Epithelial cell of esophagus (primary cell): Measurements from ENCODE around the gene GNS.

Source experiments
- DNase-seq: peaks from one replicate; pipeline ENCODE4 v3.0.0; 2010; ENCODE audit warnings: low read depth
- H3K4me3 ChIP-seq: 2 replicates; pipeline ENCODE4 v1.5.1; 2011; ENCODE audit warnings: mild to moderate bottlenecking, low read length, control low read depth
- TF ChIP-seq, protein P1 (sequence below): IDR thresholded peaks from 2 replicates; pipeline ENCODE4 v1.5.1; 2011; ENCODE audit warnings: low read depth, mild to moderate bottlenecking, low read length, control low read depth, inconsistent platforms; ENCODE audit not compliant: insufficient read depth; ENCODE audit errors: missing control alignments

Gene GNS

DNA sequence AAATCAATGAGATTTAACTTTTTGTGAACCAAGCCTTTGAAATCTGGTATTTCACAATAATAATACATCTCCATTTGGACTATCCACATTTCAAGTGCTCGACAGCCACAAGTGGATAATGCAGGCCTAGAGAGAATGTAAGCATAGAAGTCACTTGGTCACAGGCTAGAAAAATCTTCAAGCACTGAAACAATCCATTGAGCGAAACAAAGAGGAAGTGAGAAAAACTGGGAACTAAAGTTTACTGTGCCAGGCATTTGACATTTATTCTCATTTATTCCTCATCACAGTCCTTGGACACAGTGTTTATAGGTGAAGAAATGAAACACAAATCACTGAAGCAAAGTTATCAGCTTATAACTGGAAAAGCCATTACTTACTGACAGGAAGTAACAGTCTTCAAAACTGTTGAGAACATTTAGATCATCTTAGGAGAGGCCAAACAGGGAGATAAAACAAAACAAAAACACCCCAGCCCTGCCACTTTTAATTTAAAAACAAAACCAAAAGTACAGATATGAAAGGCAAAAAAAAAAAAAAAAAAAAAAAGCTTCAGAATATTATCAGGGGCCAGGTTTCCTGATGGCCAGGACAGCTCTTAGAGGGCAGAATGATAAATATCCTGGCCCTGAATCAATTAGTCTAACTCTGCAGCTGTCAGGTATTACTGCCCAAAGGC is 29.2 kb downstream of the GNS start:
- H3K4me3 ChIP-seq: no peak overlapping the region
- TF ChIP-seq, protein P1, sequence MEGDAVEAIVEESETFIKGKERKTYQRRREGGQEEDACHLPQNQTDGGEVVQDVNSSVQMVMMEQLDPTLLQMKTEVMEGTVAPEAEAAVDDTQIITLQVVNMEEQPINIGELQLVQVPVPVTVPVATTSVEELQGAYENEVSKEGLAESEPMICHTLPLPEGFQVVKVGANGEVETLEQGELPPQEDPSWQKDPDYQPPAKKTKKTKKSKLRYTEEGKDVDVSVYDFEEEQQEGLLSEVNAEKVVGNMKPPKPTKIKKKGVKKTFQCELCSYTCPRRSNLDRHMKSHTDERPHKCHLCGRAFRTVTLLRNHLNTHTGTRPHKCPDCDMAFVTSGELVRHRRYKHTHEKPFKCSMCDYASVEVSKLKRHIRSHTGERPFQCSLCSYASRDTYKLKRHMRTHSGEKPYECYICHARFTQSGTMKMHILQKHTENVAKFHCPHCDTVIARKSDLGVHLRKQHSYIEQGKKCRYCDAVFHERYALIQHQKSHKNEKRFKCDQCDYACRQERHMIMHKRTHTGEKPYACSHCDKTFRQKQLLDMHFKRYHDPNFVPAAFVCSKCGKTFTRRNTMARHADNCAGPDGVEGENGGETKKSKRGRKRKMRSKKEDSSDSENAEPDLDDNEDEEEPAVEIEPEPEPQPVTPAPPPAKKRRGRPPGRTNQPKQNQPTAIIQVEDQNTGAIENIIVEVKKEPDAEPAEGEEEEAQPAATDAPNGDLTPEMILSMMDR: no peak
- DNase-seq: no peak

DNA sequence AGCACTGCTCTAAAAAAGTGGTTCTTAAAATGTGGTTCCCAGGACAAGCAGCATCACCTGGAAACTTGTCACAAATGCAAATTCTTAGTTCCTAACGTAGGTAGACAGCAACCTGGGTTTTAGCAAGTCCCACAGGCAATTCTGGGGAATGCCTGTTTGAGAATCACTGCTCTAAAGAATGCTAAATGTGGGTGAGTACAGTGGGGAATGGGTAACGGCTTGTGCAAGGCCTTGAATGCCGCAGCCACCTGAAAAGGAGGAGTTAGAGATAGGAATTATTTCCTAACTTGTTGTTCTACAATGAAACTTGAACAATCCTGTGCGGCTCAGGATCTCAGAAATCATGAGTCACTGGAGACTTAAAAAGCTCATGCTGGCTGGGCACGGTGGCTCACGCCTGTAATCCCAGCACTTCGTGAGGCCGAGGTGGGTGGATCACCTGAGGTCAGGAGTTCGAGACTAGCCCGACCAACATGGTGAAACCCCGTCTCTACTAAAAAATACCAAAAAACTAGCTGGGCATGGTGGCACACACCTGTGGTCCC is 34.9 kb downstream of the GNS start:
- TF ChIP-seq, protein P1: no peak
- H3K4me3 ChIP-seq: no peak overlapping the region
- peak; percentile 55 for DNase-seq

DNA sequence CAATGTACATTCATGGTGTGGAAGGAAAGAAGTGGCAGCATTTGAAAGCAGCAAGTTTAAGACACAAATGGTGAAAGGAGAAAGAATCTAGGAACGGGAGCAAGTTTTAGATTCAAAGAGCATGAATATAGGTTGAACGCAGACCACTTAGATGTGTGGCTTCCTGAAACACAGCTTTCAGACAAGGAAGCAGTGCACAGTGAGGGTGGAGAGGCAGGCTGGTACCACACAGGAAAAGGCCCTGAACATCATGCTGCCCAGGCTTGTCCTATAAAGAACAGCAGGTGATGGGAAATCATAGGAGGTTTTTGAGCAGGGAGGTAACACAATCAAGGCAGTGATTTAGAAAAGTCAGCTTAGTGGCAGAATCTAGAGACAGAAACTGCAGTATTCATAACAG is 35.6 kb downstream of the GNS start:
- no peak overlapping the region for H3K4me3 ChIP-seq
- TF ChIP-seq, protein P1: no peak
- no peak for DNase-seq

DNA sequence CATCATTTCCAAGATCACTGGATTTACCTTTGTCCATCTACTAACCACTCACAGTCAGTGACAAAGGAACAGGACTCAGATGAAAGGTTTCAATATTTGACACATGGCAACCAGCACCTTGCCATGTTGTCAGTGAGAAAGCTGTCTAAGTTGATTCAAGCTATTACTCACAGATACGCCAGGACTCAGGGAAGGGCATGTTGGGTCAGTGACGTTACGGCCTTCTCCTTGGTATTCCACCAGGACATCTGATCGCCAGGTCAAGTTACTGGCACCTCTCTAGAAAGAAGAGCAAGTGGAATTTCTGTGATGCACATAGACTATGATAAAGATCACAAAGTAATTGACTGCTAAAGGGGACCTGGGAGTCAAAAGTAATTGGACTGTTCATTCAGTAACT is 36.4 kb downstream of the GNS start:
- H3K4me3 ChIP-seq: no peak overlapping the region
- TF ChIP-seq, protein P1: no peak
- DNase-seq: no peak

DNA sequence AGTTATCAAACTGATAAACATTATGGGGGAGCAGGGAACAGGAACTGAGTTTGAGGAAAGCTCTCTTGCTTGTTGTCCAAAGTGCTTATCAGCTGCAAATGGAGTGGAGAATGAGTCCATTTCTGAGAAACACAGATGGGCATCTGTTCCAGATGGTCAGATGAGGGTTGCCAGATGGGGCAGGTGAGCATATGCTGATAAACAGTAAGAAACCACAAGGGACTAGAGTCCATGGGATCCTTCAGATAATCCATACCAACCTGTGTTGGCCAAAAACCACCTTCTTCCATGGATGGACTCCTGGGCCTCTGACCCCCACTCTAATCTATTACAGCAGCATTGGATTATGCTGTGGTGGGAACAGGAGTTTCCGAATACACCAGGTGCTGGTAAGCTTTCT is 38.3 kb downstream of the GNS start:
- no peak overlapping the region for H3K4me3 ChIP-seq
- TF ChIP-seq, protein P1: no peak
- DNase-seq: no peak

DNA sequence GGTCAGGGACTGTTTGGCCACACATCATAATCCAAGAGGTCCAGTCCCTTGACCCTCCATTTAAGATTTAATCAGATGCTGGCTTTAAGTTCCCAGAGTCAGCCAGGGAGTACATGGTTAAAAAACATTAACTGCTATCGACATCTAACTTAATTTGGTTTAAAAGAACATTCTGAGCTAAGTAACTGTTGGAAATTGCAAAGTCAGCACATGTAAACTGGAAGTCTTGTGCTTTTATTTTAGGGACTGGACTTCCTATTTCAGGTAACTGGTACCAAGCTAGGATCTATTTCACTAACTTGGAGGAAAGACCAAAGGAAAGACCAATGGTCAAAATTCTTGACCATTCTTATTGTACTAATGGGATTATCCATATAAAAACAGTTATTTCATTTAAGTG is 40.6 kb downstream of the GNS start:
- no peak for DNase-seq
- no peak overlapping the region for H3K4me3 ChIP-seq

More for the DNA sequence above, 40.6 kb downstream of the GNS start:
- TF ChIP-seq, protein P1: no peak
